ENCODE measurements around the gene ZNF821.

GRCh38 chr16:71927383-71927782 is 43.4 kb upstream of the ZNF821 start:
- TF ChIP-seq CTCF (IDR thresholded peaks at IDR 0.05 in 8 of 11, conservative IDR thresholded peaks at IDR 0.05 in 3 of 11) (no peak), POLR2A (IDR thresholded peaks at IDR 0.05) (no peak), POLR2AphosphoS5 (IDR thresholded peaks at IDR 0.05) (no peak)
